ENCODE results near the gene ACER2.

DNA sequence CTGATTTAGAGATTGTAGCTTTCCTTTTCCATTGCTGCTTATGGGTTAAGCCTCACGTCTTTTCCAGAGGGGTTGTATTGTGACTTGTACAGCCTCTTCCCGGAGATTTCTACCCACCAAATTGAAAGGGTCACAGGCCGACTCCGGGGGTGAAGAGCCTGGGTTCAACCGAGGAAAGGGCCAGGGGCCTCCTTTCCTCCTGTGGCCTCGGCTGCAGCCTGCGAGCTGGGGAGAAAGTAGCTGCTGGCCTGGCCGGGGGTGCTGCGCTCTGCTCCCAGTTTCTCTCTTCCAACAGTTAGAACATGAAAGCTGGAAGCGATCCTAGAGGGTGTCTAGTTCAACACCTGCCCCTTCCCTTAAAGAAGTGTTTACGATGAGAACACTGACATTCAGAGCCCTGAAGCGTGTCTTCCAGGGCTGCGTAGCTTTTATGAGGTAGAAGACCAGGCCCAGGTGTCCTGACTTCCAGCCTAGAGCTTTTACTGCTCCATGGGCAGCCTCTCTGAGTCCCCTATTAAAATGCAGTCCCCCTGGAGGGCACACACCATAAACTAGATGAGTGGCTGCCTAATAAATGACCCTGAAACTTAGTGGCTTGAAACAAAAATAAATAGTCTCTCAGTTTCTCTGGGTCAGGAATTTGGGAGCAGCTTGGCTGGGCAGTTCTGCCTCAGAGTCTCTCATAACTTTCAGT, 56.9 kb downstream of the ACER2 start:
- TF ChIP-seq ZNF274 (IDR thresholded peaks at IDR 0.05; ENCODE audit: low read depth, low read length) (no peak), YY1 (IDR thresholded peaks at IDR 0.05; ENCODE audit: insufficient read depth, insufficient read length) (no peak), SUZ12 (IDR thresholded peaks at IDR 0.05; ENCODE audit: extremely low read depth, insufficient read depth, insufficient read length) (no peak)

All from NT2/D1 (cell line).